ENCODE measurements around the gene ZNF264. TPM values are rescaled to one million over a fixed set of nuclear protein-coding genes. Genes with fewer than 3 reads are reported as not detected.

The ZNF264 gene
- total and polyA plus RNA-seq, 2 of the 8 experiments (the other 6 are each of a cell fraction or from before 2014, with no cell fraction given) = 3.6 to 20.0 TPM

DNA sequence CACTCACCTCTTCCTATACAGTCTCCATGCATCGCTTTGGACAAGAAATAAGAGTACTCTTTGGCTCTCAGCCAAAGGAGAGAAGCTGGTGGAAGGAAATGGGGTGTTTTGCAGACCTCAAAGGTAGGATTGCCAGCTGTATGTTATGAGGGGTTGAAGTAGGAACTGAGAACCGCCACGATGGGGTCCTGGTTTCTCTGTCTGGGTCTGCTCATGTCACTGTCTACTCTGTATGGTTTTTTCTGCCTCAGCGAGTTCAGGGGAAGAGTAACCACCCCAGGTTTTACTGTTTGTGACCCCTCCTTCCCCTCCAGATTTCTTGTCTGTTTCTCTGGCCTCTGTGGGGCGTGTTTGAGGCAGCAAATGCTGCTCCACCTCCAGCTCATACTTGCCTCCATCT is 53.2 kb downstream of the ZNF264 start (continued):
- TF ChIP-seq CHD2 (IDR thresholded peaks at IDR 0.05; ENCODE audit: low read length) = no peak

Measured in H1 (cell line).